GM12891 (cell line): Measurements from ENCODE around the gene AFF3.

ENCODE experiments used
- DNase-seq: peaks from one replicate; pipeline ENCODE4 v3.0.0; 2011; ENCODE audit warnings: low spot score; ENCODE audit not compliant: insufficient read length
- FAIRE-seq: peaks from 2 replicates; lab custom pipeline; 2011; peaks lifted over from hg19 to GRCh38; lab: Jason Lieb, UNC
- PAX5 ChIP-seq: IDR thresholded peaks from 2 replicates; pipeline ENCODE4 v1.6.1; 2011; ENCODE audit warnings: low read length, moderate library complexity, mild to moderate bottlenecking; ENCODE audit not compliant: insufficient read depth, severe bottlenecking
- POLR2A ChIP-seq: IDR thresholded peaks from 2 replicates; pipeline ENCODE4 v1.6.1; 2011; ENCODE audit warnings: low read depth, low read length, control low read depth
- POLR2AphosphoS5 ChIP-seq: IDR thresholded peaks from 2 replicates; pipeline ENCODE4 v1.6.1; 2011; ENCODE audit warnings: low read depth, low read length, control low read depth
- POU2F2 ChIP-seq: IDR thresholded peaks from 2 replicates; pipeline ENCODE4 v1.6.1; 2011; ENCODE audit warnings: low read depth, mild to moderate bottlenecking, control low read depth, low read length, moderate library complexity
- SPI1 ChIP-seq: IDR thresholded peaks from 2 replicates; pipeline ENCODE4 v1.6.1; 2011; ENCODE audit warnings: low read depth, low read length, control low read depth
- TAF1 ChIP-seq: IDR thresholded peaks from 2 replicates; pipeline ENCODE4 v1.6.1; 2011; ENCODE audit warnings: low read depth, low read length, control low read depth

The AFF3 gene

DNA sequence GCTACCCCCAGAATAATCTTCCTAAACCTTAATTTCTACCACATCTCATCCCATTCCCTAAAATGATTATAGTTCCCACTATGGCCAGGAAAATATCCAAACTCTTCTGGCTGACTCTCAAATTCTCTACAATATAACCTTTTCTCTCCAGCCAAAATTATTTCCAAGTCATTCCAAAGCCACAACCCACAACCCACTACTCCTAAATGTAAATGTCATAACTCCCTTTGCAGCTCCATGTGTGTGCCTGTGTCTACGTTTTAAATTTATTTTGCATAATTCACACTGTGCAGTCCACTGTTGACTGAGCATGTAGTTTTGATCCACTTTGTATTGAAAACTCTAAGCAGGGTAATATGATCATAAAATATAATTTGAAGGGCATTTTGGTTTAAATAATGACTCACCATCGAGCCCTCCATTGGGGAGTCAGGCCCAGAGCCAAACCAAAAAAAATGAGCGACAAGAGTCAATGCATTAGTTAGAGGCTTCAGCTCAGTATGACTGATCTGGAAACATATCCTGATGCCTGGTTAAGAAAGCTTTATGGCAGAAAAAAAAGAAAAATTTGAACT, 171.0 kb downstream of the AFF3 start:
- TF ChIP-seq TAF1: no peak
- TF ChIP-seq PAX5: no peak
- peak; percentile 9 for FAIRE-seq
- DNase-seq: no peak

DNA sequence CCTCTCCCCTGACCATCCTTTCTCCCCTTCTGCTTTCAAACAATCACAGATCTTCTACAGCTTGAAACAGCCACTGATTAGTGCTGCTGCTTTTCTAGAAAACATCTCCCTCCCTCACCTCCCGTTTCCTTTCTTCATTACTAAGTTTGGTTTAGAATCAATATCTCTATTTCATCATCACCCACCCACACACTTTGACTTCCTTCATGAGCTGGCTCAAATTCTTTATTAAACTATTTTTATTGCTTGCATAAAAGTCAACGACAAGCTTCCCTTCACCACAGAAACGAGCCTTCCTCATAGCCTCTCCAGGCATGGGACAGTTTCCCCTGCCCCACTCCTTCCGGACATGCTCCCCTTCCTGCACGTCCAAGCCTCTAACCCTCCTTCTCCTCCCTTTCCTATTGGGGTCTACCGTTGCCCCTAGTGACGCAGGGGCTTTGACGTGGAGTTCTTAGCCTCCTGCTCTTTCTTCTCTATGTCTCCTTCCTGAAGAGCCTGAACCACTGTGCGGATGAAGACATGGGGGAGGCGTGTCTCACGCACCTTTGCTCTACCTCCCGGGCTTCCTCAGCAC, 172.0 kb downstream of the AFF3 start:
- no peak for TF ChIP-seq POU2F2
- no peak for TF ChIP-seq TAF1
- no peak for TF ChIP-seq SPI1
- no peak for TF ChIP-seq PAX5
- no peak for TF ChIP-seq POLR2A
- TF ChIP-seq POLR2AphosphoS5: no peak
- DNase-seq: no peak
- FAIRE-seq: no peak

GRCh38 chr2:99961196-99961913, 181.0 kb downstream of the AFF3 start:
- TF ChIP-seq SPI1: no peak
- no peak for TF ChIP-seq TAF1
- TF ChIP-seq POLR2AphosphoS5: no peak
- no peak for TF ChIP-seq POU2F2
- no peak for TF ChIP-seq POLR2A
- no peak for TF ChIP-seq PAX5
- FAIRE-seq: no peak

DNA sequence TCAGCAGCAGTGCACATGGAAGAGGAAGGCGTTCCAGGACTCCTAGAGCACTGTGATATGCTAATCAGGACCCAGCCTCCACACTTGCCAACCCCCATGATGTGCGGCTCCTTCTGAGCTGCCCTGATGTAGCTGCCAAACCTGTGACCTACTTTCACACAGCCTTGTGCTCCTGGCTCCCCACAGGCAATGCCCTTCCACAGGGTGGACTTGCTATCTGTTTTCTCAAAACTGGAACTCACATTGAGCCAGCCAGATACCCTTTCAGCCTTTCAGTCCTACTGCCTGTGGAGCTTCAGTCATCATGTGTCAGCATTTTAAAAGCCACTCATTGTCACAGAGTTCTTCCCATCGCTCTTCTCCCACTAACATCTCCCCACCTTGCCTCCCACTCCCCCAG, 181.6 kb downstream of the AFF3 start:
- no peak for FAIRE-seq
- no peak for TF ChIP-seq POU2F2
- no peak for TF ChIP-seq PAX5
- TF ChIP-seq TAF1: no peak
- TF ChIP-seq POLR2AphosphoS5: no peak
- no peak for TF ChIP-seq SPI1
- TF ChIP-seq POLR2A: no peak
- no peak for DNase-seq

More at GRCh38 chr2:99961196-99961913, 181.0 kb downstream of the AFF3 start:
- no peak for DNase-seq

GRCh38 chr2:99960291-99960690, 182.1 kb downstream of the AFF3 start:
- TF ChIP-seq SPI1: no peak
- no peak for TF ChIP-seq POLR2A
- TF ChIP-seq POLR2AphosphoS5: no peak
- TF ChIP-seq TAF1: no peak
- TF ChIP-seq POU2F2: no peak
- no peak for TF ChIP-seq PAX5
- FAIRE-seq: no peak

DNA sequence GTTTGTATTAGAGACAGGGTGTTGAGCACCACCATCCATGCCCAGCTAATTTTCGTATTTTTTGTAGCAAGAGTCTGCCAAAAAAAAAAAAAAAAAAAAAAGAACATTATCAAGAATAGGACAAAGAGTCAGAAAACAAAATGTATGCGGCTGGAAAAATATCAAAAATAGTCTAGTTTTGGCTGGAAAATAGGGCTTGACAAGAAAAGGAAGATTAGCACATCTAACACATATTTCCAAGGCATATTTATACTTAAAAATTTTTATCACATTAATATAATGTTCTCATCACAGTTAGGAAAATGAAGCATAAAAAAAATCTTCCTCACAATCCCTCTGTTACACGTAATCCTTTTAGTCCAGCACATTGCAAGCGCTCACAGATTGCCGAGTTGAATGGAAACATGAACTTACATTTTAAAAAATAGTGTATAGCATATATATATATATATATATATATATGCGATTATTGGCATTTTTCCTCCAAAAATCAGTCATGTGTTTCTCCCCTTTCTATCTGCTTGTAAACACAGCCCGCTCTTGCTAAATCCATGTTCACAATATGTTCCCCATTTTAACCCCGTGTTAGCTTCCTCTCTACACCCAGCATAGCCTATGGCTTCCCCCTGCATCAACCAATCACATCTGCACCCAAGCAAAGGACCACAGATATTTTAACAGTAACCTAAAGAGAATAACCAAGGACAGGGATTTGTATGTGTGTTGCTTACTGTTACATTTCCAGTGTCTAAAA, 183.0 kb downstream of the AFF3 start:
- TF ChIP-seq PAX5: no peak
- TF ChIP-seq POU2F2: no peak
- TF ChIP-seq POLR2AphosphoS5: no peak
- TF ChIP-seq SPI1: no peak
- TF ChIP-seq TAF1: no peak
- TF ChIP-seq POLR2A: no peak
- FAIRE-seq (no peak), DNase-seq (no peak)

More at GRCh38 chr2:99960291-99960690, 182.1 kb downstream of the AFF3 start:
- no peak for DNase-seq

- FAIRE-seq (no peak), DNase-seq (no peak)
- TF ChIP-seq TAF1: no peak
- TF ChIP-seq POU2F2: no peak
- TF ChIP-seq SPI1: no peak
- TF ChIP-seq POLR2AphosphoS5: no peak
- no peak for TF ChIP-seq POLR2A
- TF ChIP-seq PAX5: no peak
Measured at GRCh38 chr2:99957332-99958133, 184.9 kb downstream of the AFF3 start.

GRCh38 chr2:99956232-99957030, 186.0 kb downstream of the AFF3 start:
- TF ChIP-seq POU2F2 (no peak), SPI1 (peak; percentile 79)
- no peak for DNase-seq
- no peak for FAIRE-seq

DNA sequence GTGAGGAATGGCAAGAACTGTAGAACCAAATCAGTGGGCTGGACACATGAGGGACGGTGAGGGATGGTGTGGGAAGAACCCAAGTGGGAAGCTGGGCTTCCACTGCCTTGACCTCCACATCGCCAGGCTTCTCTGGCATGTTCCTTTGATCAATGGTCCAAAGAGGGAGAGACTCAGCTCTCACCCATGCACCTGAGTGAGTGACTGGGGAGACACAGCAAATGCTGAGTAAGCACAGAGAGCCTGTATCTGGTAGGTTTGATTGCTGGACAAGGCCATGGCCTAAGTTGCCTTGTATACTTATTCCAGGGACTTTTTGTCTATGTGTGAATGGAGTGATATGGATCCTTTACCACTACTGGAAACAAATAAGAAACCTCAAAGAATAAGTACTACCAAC, 188.6 kb downstream of the AFF3 start:
- no peak for TF ChIP-seq TAF1
- no peak for TF ChIP-seq POLR2AphosphoS5
- TF ChIP-seq POLR2A: no peak
- TF ChIP-seq SPI1: no peak
- TF ChIP-seq PAX5: no peak
- no peak for TF ChIP-seq POU2F2
- FAIRE-seq: no peak
- no peak for DNase-seq
